Fibroblast of the aortic adventitia (primary cell): Measurements from ENCODE around the gene FAM53A. TPM values are rescaled to one million over a fixed set of nuclear protein-coding genes. Genes with fewer than 3 reads are reported as not detected.

Experiments
- DNase-seq: peaks from one replicate; pipeline ENCODE4 v3.0.0-alpha.2; 2010; ENCODE audit warnings: low read depth
- H3K4me3 ChIP-seq: 2 replicates; pipeline ENCODE4 v1.5.1; 2011; ENCODE audit warnings: low read depth, mild to moderate bottlenecking, control low read depth, low read length, moderate library complexity
- CTCF ChIP-seq: IDR thresholded peaks from 2 replicates; pipeline ENCODE4 v1.5.1; 2011; ENCODE audit warnings: mild to moderate bottlenecking, low read length, control low read depth, inconsistent platforms; ENCODE audit not compliant: insufficient read depth
- total RNA-seq: library from RNA; depleted of rRNA; stranded (reverse); fragments of >200 nt; gene quantifications from 2 replicates; pipeline ENCODE4 v1.2.3, GENCODE V29; 2012; ENCODE audit warnings: low replicate concordance

The FAM53A gene
- total RNA-seq, 1 donor: 2.5 TPM

- no peak for TF ChIP-seq CTCF
- no peak for DNase-seq
- no peak overlapping the region for H3K4me3 ChIP-seq
Measured at GRCh38 chr4:1599026-1599481, 85.1 kb downstream of the FAM53A start.

- DNase-seq: no peak
- TF ChIP-seq CTCF: no peak
- H3K4me3 ChIP-seq: no peak overlapping the region
Measured at GRCh38 chr4:1598206-1599025, 85.7 kb downstream of the FAM53A start.

- no peak for TF ChIP-seq CTCF
- no peak overlapping the region for H3K4me3 ChIP-seq
- DNase-seq: no peak
Measured at GRCh38 chr4:1597021-1597931, 86.8 kb downstream of the FAM53A start.

GRCh38 chr4:1596393-1596792, 87.7 kb downstream of the FAM53A start:
- H3K4me3 ChIP-seq: no peak overlapping the region
- DNase-seq: no peak
- TF ChIP-seq CTCF: no peak

GRCh38 chr4:1595789-1596325, 88.3 kb downstream of the FAM53A start:
- no peak overlapping the region for H3K4me3 ChIP-seq
- no peak for DNase-seq

More at GRCh38 chr4:1595789-1596325, 88.3 kb downstream of the FAM53A start:
- TF ChIP-seq CTCF: no peak
